Midbrain (tissue), 1 donor: ENCODE data around the gene CCL16.

Experiments
- DNase-seq: peaks from one replicate; lab custom pipeline; 2025; lab: John Stamatoyannopoulos, UW

The CCL16 gene

DNA sequence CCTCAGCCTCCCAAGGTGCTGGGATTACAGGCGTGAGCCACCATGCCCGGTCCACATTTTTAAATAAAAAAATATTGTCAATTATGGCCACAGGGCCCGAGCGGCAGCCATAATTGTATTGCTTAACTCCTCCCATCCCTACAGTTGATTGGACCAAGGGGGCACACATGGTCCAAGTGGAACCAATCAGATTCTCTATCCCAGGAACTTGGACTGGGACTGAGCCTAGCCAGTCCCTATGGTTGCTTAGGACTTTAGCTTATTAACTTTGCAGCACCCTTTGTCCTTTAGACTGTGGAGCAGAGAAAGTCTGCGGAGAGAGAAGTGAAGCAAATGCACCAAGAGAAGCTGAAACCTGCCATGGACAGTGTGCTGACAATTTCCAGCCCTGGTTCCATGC lies 45.2 kb downstream of the CCL16 start:
- no peak for DNase-seq

DNA sequence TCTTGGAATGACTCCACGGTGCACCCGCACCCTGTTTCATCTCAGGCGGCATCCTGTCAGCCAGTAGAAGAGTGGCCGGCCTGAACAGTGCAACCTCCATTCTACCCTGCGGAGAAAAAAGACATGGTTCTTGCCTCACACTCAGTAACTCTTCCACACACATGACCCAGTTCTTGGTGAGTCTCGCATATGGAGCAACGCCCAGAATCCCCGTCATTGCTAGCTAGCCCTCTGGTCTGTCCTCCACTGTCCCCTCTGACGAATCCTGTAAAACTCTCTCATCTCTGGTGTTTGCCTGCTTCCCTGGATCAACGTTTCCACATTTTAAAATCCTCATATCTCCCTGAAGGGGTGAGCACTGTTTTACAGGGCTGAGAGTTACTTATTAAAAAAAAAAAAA lies 46.5 kb downstream of the CCL16 start:
- no peak for DNase-seq

DNA sequence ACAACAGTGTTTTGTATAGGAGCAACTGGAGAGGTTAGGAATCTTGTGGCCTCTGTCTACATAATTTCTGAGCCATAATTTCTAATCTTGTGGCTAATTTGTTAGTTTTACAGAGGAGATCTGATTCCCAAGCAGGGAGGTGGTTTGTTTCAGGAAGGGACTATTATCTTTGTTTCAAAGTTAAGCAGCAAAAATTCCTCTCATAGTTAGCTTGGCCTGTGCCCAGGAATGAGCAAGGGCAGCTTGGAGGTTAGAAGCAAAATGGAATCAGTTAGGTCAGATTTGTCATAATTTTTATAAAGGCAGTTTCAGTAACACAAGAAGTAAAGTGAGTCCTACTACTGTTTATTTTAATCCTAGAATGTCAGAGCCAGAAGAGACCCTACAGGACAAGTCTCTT lies 48.7 kb downstream of the CCL16 start:
- DNase-seq, result no peak

DNA sequence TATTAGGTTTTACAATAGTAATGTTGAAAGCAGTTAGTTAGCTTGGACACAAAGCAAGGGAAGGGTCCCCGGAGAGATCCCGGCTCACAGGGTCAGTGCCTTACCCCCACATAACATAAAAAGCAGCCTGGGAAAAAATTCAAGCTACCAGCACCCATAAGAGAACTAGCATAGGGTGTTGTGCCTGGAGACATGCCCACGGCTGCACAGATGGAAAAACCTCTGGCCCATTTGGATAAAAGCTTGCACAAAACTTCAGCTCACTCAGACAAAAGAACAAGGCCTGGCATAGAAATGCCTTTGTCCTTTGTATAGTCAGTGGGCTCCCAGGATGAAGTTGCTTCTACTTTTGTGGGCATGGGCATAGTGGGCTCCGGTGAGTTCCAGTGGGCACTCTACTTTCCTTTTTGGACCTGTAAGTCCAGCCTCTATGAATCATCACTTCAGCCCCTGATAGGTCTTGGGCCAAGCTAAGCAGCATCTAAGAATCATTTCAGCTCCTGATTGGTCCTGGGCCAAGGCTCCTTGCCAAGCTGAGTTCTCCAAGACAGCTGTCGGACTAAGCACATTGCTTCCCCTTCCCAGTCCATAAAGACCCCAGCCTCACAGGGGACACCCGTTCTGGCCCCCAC lies 49.4 kb downstream of the CCL16 start:
- DNase-seq, result no peak

DNA sequence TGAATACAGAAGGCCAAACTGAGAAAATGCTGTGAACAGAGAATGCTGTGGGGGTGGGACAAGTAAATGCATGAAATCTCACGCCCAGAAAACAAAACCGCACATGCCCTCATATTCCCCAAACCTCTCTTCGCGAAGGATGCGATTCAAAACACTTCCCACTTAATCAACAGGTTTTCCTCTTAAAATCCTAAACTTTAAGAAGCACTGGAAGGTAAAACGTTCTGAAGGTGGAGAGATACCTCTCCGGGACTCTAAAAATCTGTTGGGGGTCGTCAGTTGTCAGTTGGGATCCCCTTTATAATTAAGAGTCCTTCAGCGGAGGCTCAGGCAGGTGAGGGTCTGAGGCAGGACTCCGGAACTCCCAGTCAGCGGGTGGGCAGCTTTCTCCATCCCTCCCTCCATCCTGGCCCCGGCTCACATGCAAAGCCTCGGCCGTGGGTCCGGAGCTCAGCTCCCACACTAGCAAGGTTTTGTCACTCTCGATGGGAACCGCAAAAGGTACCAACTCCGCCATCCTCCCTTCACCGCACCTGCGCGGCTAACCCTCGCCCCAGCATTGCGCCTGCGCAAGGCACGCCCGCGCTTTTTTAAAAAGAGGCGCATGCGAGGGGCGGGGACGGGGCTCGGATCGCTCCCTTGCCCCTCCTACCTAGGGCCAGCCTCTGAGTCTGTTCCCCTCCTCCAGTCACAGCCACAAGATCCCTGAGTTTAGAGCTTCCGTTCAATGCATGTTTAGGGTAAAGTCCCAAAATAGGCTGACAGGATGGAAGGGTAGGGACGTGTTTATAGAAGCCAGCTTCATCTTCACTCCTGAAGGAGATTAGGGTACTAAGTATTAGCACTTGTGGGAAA lies 50.9 kb downstream of the CCL16 start, which contains the start of gene RDM1:
Gene RDM1, minus strand, starts transcription at position 563 of the 855 bp plus-strand sequence. Its CDS starts 46 bp downstream, at position 517.
- DNase-seq, result peak; percentile 25

DNA sequence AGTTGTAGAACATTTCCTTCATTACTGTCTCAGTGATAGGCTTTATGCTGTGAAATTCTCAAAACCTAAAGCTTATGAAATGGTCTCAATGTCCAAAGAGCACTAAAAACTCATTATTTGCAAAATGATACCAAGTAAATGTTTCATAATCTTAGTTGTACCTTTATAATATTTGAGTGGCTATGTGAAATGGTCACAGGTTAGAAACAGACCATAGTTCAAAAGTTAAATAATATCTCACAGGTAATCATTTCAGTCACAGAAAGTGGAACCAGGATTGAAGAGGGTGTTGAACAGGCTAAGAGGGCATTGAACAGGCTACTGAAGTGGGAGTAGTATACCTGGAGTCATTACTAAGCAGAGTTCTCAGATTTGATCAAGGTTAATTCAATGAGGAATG lies 53.6 kb downstream of the CCL16 start:
- no peak for DNase-seq
